Lower lobe of right lung (tissue), 2 donors: ENCODE results near the gene GGT7. TPM values are rescaled to one million over a fixed set of nuclear protein-coding genes. Genes with fewer than 3 reads are reported as not detected.

Experiments used
- ATAC-seq, 2 donors: fragments of 200-7000 bp; cut with Tn5 transposase; one replicate each; pipeline ENCODE4 v1.9.1; 2020 to 2022; ENCODE audit warnings: mild to moderate bottlenecking in 2 of 2, moderate library complexity in 2 of 2
- DNase-seq: peaks from one replicate; pipeline ENCODE4 v3.0.0-alpha.2; 2020
- H3K27ac ChIP-seq: fragments of 200-600 bp; one replicate; pipeline ENCODE4 v1.8.0; 2022
- H3K27me3 ChIP-seq: fragments of 200-600 bp; one replicate; pipeline ENCODE4 v1.8.0; 2022; ENCODE audit warnings: low read depth
- H3K36me3 ChIP-seq: fragments of 200-600 bp; one replicate; pipeline ENCODE4 v1.8.0; 2022; ENCODE audit warnings: mild to moderate bottlenecking
- H3K4me1 ChIP-seq: fragments of 200-600 bp; one replicate; pipeline ENCODE4 v1.8.0; 2022
- H3K4me3 ChIP-seq: fragments of 200-600 bp; one replicate; pipeline ENCODE4 v1.8.0; 2022; ENCODE audit warnings: mild to moderate bottlenecking
- H3K9me3 ChIP-seq: fragments of 200-600 bp; one replicate; pipeline ENCODE4 v1.8.0; 2022
- CTCF ChIP-seq: fragments of 200-600 bp; IDR thresholded peaks from one replicate; pipeline ENCODE4 v1.8.0; 2022; ENCODE audit warnings: antibody characterized with exemption, mild to moderate bottlenecking
- intact Hi-C: fragments of 100-400 bp; cut with DNase I; formaldehyde crosslinking; loops from one replicate; pipeline ENCODE4 v1.11.0; 2022
- total RNA-seq: library from RNA; stranded (reverse); fragmentation: NEBNext Ultra II Directional; extraction: Animal tissue kit (Norgen Biotek cat#: 25700); gene quantifications from one replicate; pipeline ENCODE4 v1.2.1, GENCODE V29; 2021
- donor health status: DM: no; HTN: yes; CAD: no; lungs with severe emphysema.

GGT7 gene
- total RNA-seq, 1 donor from 2014 or later, result 24.0 TPM

- intact Hi-C loops, result no loop called here
- peaks cover 8% of the 10 kb centered on the region for H3K36me3 ChIP-seq
- ATAC-seq (no peak), DNase-seq (no peak)
- no peak overlapping the region for H3K4me3 ChIP-seq
- no peaks in the 10 kb centered on the region for H3K27me3 ChIP-seq
- TF ChIP-seq CTCF, result no peak
- peaks cover 33% of the 10 kb centered on the region for H3K4me1 ChIP-seq
- H3K27ac ChIP-seq, result no peak overlapping the region
- no peaks in the 10 kb centered on the region for H3K9me3 ChIP-seq
These were observed 22.8 kb upstream of the GGT7 start for GRCh38 chr20:34895465-34895864.

DNA sequence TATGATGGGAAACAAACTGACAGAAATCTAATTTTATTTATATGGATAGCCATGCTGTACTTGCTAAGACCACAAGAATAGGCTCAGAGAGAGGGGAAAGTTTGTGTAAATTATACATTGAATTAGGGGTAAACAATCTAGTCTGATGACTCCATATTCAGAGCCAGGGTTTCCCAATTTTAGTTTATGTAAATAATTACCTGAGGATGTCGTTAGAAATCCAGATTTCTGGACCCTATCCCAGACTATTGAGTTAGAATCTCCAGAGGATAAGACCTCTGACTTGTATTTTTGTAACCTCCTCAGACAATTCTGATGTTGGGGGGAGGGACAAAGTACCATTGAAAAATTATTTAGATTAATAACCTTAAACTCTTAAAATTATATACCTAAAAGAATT, 22.1 kb upstream of the GGT7 start:
- TF ChIP-seq CTCF, result no peak
- DNase-seq (no peak), ATAC-seq (no peak)
- Histone ChIP-seq H3K4me1 (peaks cover 33% of the 10 kb centered on the region), H3K27me3 (no peaks in the 10 kb centered on the region), H3K27ac (no peak overlapping the region), H3K9me3 (no peaks in the 10 kb centered on the region), H3K4me3 (no peak overlapping the region), H3K36me3 (peaks cover 4% of the 10 kb centered on the region)
- intact Hi-C loops, result no loop called here

DNA sequence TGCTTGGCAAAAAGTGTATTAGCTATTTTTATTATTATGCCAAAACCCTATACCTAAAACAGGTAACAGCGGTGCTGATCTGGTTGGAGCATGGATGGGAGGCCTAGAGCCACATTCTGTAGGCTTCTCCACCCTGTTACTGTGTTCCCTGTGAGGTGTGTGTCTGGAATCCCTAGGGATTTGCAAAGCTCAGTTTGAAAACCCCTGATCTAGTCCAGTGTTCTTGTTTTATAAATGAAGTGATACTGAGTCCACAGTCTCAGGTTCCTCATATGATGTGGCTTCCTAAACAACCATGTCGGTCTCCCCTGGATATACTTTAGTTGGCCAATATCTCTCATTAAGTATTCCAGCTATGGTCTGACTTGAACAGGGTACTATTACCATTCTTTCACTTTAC, 20.0 kb upstream of the GGT7 start:
- Histone ChIP-seq H3K27me3 (no peaks in the 10 kb centered on the region), H3K4me1 (peaks cover 33% of the 10 kb centered on the region), H3K27ac (no peak overlapping the region), H3K9me3 (no peaks in the 10 kb centered on the region), H3K36me3 (peaks cover 4% of the 10 kb centered on the region), H3K4me3 (no peak overlapping the region)
- no peak for DNase-seq
- intact Hi-C loops, result no loop called here
- TF ChIP-seq CTCF, result no peak
- ATAC-seq, result no peak

DNA sequence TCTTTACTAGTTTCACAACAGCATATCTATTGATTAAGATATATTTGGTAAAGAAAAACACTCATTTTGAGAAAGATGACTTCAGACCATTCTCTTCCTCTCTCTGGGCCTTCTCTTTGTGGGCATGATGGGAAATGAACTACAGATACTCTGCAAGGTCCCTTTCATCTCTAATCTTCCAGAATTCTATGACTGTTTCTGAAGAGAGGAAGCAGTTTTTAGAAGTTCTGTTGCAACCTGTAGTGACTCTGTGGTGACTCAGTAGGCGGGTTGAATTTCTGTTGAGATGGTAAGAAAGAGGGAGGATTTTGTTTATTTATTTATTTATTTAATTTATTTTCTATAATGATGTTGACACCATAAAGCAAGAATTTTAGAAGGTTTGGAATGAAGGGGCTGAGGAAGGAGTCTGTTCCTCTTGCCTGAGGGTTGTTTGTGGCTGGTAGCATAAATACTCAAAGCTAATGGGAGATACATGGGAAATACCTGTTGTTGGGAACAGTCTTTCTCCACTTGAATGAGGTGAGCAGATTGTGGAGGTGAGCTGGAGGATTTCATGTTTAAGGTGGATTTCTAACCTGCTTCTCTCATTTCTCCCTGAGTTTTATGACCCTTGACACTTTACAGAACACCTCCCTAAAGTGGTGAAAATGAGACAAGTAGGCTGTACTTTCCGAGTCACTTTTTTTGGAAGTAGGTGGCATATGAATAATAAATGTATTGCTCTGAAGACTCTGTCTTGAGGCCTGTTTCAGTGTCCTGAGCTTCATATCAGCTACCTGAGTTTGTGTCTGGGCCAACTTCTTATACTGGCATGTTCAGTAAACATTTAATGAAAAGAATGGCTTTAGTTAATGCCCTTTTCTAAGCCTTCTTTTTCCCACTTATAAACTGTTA, 18.8 kb upstream of the GGT7 start:
- ATAC-seq (peak; percentile 55 to 66), DNase-seq (no peak)
- Histone ChIP-seq H3K9me3 (no peaks in the 10 kb centered on the region), H3K27ac (no peak overlapping the region), H3K36me3 (no peaks in the 10 kb centered on the region), H3K4me1 (peaks cover 34% of the 10 kb centered on the region), H3K4me3 (no peak overlapping the region), H3K27me3 (no peaks in the 10 kb centered on the region)
- no peak for TF ChIP-seq CTCF
- intact Hi-C loops, result no loop called here

DNA sequence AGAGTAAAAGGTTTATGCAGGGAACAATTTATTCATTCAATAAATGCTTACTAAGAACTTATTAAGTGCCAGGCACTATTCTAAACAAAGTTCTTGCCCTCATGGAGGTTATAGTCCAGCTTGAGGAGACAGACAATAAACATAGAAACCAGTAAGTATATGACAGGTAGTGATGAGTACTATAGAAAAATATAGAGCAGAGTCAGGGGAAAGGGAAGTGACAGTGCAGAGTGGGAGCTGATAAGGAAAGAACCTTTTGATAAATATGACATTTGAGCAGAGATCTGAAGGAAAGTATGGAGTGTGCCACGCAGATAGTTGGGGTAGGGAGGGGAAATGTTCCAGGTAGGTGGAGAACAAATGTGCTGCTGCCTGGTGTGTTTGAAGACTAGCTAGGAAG, 15.8 kb upstream of the GGT7 start:
- peaks cover 24% of the 10 kb centered on the region for H3K36me3 ChIP-seq
- no peak for ATAC-seq
- no peak for TF ChIP-seq CTCF

More for the DNA sequence above, 15.8 kb upstream of the GGT7 start:
- Histone ChIP-seq H3K4me1 (peaks cover 33% of the 10 kb centered on the region), H3K9me3 (no peaks in the 10 kb centered on the region), H3K4me3 (no peak overlapping the region), H3K27me3 (no peaks in the 10 kb centered on the region), H3K27ac (no peak overlapping the region)
- DNase-seq, result no peak
- intact Hi-C loops, result no loop called here
